Hippocampal formation (tissue), 2 donors: ENCODE results near the gene ATP5F1C.

Experiments used
- DNase-seq, 2 donors: peaks; one replicate each; lab custom pipeline; 2025; lab: John Stamatoyannopoulos, UW

The ATP5F1C gene

GRCh38 chr10:7853226-7853842 is 65.4 kb downstream of the ATP5F1C start:
- no peak for DNase-seq

- DNase-seq: no peak
Observed at GRCh38 chr10:7853890-7854289, 65.9 kb downstream of the ATP5F1C start.

- DNase-seq: no peak
Observed at GRCh38 chr10:7855205-7855604, 67.2 kb downstream of the ATP5F1C start.

GRCh38 chr10:7856678-7857077 is 68.7 kb downstream of the ATP5F1C start:
- no peak for DNase-seq

GRCh38 chr10:7857262-7857661 is 69.3 kb downstream of the ATP5F1C start:
- DNase-seq: no peak
